NCI-H1436 (cell line): Measurements from ENCODE around the gene COL1A2.
A peak's percentile ranks its signal among the peaks of the same experiment; 100 is the strongest.

ENCODE experiments used
- DNase-seq: peaks from one replicate; lab custom pipeline; 2025; lab: John Stamatoyannopoulos, UW

The COL1A2 gene

GRCh38 chr7:94434042-94434441 is 39.3 kb downstream of the COL1A2 start:
- no peak for DNase-seq

GRCh38 chr7:94436018-94436604 is 41.4 kb downstream of the COL1A2 start:
- DNase-seq = peak; percentile 18

GRCh38 chr7:94436700-94437099 is 42.0 kb downstream of the COL1A2 start:
- no peak for DNase-seq

GRCh38 chr7:94439893-94440381 is 45.2 kb downstream of the COL1A2 start:
- no peak for DNase-seq

- no peak for DNase-seq
These were observed 45.9 kb downstream of the COL1A2 start for GRCh38 chr7:94440451-94441039.

- DNase-seq = no peak
These were observed 46.4 kb downstream of the COL1A2 start for GRCh38 chr7:94441138-94441537.

- DNase-seq = no peak
These were observed 47.9 kb downstream of the COL1A2 start for GRCh38 chr7:94442639-94443038.

- peak; percentile 67 for DNase-seq
These were observed 50.1 kb downstream of the COL1A2 start for GRCh38 chr7:94444813-94445212.

GRCh38 chr7:94445696-94446194 is 51.0 kb downstream of the COL1A2 start:
- DNase-seq = no peak

GRCh38 chr7:94446308-94446707 is 51.6 kb downstream of the COL1A2 start:
- DNase-seq = no peak

- DNase-seq = peak; percentile 24
These were observed 54.5 kb downstream of the COL1A2 start for GRCh38 chr7:94449151-94449725.

- no peak for DNase-seq
These were observed 55.5 kb downstream of the COL1A2 start for GRCh38 chr7:94450044-94450697.

- no peak for DNase-seq
These were observed 56.5 kb downstream of the COL1A2 start for GRCh38 chr7:94451187-94451586.

GRCh38 chr7:94452239-94452638 is 57.5 kb downstream of the COL1A2 start:
- DNase-seq = peak; percentile 52

GRCh38 chr7:94453898-94454297 is 59.2 kb downstream of the COL1A2 start:
- DNase-seq = no peak

- DNase-seq = no peak
These were observed 63.3 kb downstream of the COL1A2 start for GRCh38 chr7:94458041-94458440.

GRCh38 chr7:94466516-94466915 is 71.8 kb downstream of the COL1A2 start:
- DNase-seq = no peak

GRCh38 chr7:94471604-94472003 is 76.9 kb downstream of the COL1A2 start:
- DNase-seq = no peak

GRCh38 chr7:94472608-94473007 is 77.9 kb downstream of the COL1A2 start:
- no peak for DNase-seq

- no peak for DNase-seq
These were observed 81.7 kb downstream of the COL1A2 start for GRCh38 chr7:94476251-94476840.

- no peak for DNase-seq
These were observed 83.2 kb downstream of the COL1A2 start for GRCh38 chr7:94477878-94478277.

- no peak for DNase-seq
These were observed 84.0 kb downstream of the COL1A2 start for GRCh38 chr7:94478648-94479214.
